ENCODE data around the gene FMOD.

DNA sequence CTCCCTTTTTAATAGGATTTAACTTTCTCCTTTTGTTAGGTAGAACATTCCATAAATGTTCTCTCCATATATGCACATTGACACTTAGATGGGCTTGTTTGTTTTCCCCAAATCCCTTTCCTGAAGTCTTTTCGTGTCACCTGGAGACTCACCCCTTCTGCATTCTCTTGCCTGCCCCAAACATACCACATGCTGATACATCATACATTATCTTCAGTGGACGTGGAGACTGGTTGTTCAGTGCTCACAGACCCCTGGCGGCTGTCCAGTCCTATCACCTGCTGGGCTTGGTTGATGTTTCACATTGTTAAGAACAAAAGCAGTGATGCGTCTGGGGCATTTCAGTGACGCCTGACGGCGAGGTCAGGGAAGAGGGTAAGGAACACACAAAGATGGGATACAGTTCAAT is 22.2 kb downstream of the FMOD start:
- no peak for TF ChIP-seq EZH2 (IDR thresholded peaks at IDR 0.05; ENCODE audit: borderline replicate concordance, low read depth, low read length, poor library complexity, severe bottlenecking)
- TF ChIP-seq, protein P1, sequence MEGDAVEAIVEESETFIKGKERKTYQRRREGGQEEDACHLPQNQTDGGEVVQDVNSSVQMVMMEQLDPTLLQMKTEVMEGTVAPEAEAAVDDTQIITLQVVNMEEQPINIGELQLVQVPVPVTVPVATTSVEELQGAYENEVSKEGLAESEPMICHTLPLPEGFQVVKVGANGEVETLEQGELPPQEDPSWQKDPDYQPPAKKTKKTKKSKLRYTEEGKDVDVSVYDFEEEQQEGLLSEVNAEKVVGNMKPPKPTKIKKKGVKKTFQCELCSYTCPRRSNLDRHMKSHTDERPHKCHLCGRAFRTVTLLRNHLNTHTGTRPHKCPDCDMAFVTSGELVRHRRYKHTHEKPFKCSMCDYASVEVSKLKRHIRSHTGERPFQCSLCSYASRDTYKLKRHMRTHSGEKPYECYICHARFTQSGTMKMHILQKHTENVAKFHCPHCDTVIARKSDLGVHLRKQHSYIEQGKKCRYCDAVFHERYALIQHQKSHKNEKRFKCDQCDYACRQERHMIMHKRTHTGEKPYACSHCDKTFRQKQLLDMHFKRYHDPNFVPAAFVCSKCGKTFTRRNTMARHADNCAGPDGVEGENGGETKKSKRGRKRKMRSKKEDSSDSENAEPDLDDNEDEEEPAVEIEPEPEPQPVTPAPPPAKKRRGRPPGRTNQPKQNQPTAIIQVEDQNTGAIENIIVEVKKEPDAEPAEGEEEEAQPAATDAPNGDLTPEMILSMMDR (conservative IDR thresholded peaks at IDR 0.05; ENCODE audit: low read depth, low read length), result no peak

Data from A673 (cell line).